ENCODE data around the gene DNM3. TPM values are rescaled to one million over a fixed set of nuclear protein-coding genes. Genes with fewer than 3 reads are reported as not detected.

The DNM3 gene
- total and polyA plus RNA-seq, 2 of the 8 experiments (the other 6 are each of a cell fraction or from before 2014, with no cell fraction given) = 2.0 to 8.5 TPM

- no peak for TF ChIP-seq KDM5A (IDR thresholded peaks at IDR 0.05; ENCODE audit: low read length)
- no peak for TF ChIP-seq EGR1 (IDR thresholded peaks at IDR 0.05; ENCODE audit: borderline replicate concordance, low read depth, low read length)
Measured at GRCh38 chr1:172138634-172139033, 297.3 kb downstream of the DNM3 start (continued).

Measured in H1 (cell line).